HEK293T (cell line): ENCODE data around the gene WNK4.

Source experiments
- BHLHE40 ChIP-seq: fragments of 450-650 bp; IDR thresholded peaks from 2 replicates; pipeline ENCODE4 v1.6.1; 2016; ENCODE audit warnings: mild to moderate bottlenecking, moderate library complexity, borderline replicate concordance
- FOXM1 ChIP-seq: fragments of 450-650 bp; IDR thresholded peaks from 2 replicates; pipeline ENCODE4 v1.6.1; 2017; ENCODE audit warnings: mild to moderate bottlenecking, borderline replicate concordance
- LEF1 ChIP-seq: fragments of 450-650 bp; IDR thresholded peaks from 2 replicates; pipeline ENCODE4 v1.6.1; 2017; ENCODE audit warnings: mild to moderate bottlenecking, borderline replicate concordance

DNA sequence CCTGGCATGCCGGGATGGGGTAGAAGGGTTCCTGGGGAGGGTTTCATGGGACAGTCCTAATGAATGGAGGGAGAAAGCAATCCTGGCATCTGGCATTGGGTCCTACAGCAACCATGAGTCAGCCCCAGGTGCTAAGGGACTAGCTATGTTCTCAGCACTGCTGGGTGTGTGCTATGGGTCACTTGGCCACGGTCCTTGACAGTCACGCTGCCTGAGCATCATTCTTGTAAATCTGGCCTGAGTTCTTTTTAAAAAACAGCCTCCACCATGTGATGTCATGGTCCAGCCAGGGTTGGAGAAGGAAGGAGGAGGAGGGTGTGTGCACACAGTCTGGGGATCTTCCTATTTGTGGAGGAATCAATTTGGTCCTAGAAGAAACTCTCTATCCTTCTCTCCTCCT lies 25.6 kb upstream of the WNK4 start:
- TF ChIP-seq FOXM1 (no peak), BHLHE40 (no peak), LEF1 (no peak)
